Parathyroid adenoma (tissue), 2 donors: ENCODE data around the gene NDST1.
"Not testable (repeated sequence)": the region's sequence is repeated elsewhere in the genome, so short reads cannot be mapped to it uniquely, and the experiment has no call there.

Experiments used
- H2AFZ ChIP-seq: fragments of 300-600 bp; sonication (generic); one replicate; pipeline ENCODE4 v1.7.0; 2017; ENCODE audit warnings: antibody characterized with exemption, mild to moderate bottlenecking
- H3K27ac ChIP-seq: fragments of 300-600 bp; sonication (generic); one replicate; pipeline ENCODE4 v1.7.0; 2017
- H3K27me3 ChIP-seq: fragments of 300-600 bp; sonication (generic); one replicate; pipeline ENCODE4 v1.7.0; 2017; ENCODE audit warnings: low read length; ENCODE audit not compliant: control insufficient read depth, insufficient read depth
- H3K36me3 ChIP-seq: fragments of 300-600 bp; sonication (generic); one replicate; pipeline ENCODE4 v1.7.0; 2017; ENCODE audit warnings: low read length; ENCODE audit not compliant: control insufficient read depth, insufficient read depth
- H3K4me1 ChIP-seq: fragments of 300-600 bp; sonication (generic); one replicate; pipeline ENCODE4 v1.7.0; 2017; ENCODE audit warnings: control low read depth
- H3K4me2 ChIP-seq: fragments of 300-600 bp; sonication (generic); one replicate; pipeline ENCODE4 v1.7.0; 2017; ENCODE audit warnings: low read length
- H3K4me3 ChIP-seq: fragments of 300-600 bp; sonication (generic); one replicate; pipeline ENCODE4 v1.7.0; 2017; ENCODE audit warnings: low read depth, low read length
- H3K79me2 ChIP-seq: fragments of 300-600 bp; sonication (generic); one replicate; pipeline ENCODE4 v1.7.0; 2017; ENCODE audit warnings: control low read depth
- H3K9ac ChIP-seq: fragments of 300-600 bp; sonication (generic); one replicate; pipeline ENCODE4 v1.7.0; 2017; ENCODE audit warnings: mild to moderate bottlenecking
- H3K9me3 ChIP-seq: fragments of 300-600 bp; sonication (generic); one replicate; pipeline ENCODE4 v1.7.0; 2017; ENCODE audit warnings: low read length; ENCODE audit not compliant: control insufficient read depth
- TF ChIP-seq, protein P1 (sequence below): fragments of 300-600 bp; sonication (generic); IDR thresholded peaks from one replicate; pipeline ENCODE4 v1.7.0; 2017; ENCODE audit warnings: antibody characterized with exemption, mild to moderate bottlenecking
- donor health status: primary hyperparathyroidism.

The NDST1 gene

DNA sequence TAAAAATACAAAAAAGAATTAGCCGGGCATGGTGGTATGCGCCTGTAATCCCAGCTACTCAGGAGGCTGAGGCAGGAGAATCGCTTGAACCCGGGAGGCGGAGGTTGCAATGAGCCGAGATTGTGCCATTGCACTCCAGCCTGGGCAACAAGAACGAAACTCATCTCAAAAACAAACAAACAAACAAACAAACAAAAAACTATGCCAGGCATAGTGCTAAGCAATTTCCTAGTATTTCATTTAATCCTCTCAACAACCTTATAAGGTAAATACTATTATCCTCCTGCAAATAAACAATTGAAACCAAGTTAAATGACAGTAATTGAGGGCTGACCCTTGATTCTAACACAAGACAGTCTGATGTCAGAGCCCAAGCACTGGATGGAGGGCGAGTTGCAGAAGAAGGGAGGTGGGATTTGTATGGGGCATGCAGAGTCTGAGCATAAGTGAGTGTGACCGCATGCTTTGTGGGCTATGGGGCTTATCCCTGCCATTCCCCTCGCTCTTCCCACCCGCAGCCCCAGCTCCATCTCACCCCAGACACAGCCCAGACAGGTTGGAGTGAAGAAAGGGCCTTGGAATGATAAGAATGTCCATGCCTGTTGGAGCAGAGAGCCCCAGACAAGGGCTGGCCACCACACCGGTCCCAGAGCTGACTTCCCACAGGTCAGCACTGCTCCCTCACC is 34.1 kb upstream of the NDST1 start:
- no peak overlapping the region for H3K4me2 ChIP-seq
- no peak overlapping the region for H3K4me3 ChIP-seq
- no peaks in the 10 kb centered on the region for H3K79me2 ChIP-seq
- no peak overlapping the region for H2AFZ ChIP-seq
- H3K9ac ChIP-seq = no peak overlapping the region
- H3K36me3 ChIP-seq = no peaks in the 10 kb centered on the region
- TF ChIP-seq, protein P1, sequence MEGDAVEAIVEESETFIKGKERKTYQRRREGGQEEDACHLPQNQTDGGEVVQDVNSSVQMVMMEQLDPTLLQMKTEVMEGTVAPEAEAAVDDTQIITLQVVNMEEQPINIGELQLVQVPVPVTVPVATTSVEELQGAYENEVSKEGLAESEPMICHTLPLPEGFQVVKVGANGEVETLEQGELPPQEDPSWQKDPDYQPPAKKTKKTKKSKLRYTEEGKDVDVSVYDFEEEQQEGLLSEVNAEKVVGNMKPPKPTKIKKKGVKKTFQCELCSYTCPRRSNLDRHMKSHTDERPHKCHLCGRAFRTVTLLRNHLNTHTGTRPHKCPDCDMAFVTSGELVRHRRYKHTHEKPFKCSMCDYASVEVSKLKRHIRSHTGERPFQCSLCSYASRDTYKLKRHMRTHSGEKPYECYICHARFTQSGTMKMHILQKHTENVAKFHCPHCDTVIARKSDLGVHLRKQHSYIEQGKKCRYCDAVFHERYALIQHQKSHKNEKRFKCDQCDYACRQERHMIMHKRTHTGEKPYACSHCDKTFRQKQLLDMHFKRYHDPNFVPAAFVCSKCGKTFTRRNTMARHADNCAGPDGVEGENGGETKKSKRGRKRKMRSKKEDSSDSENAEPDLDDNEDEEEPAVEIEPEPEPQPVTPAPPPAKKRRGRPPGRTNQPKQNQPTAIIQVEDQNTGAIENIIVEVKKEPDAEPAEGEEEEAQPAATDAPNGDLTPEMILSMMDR = no peak
- H3K27ac ChIP-seq = no peak overlapping the region
- H3K4me1 ChIP-seq = no peaks in the 10 kb centered on the region
- H3K9me3 ChIP-seq = no peaks in the 10 kb centered on the region
- no peaks in the 10 kb centered on the region for H3K27me3 ChIP-seq

DNA sequence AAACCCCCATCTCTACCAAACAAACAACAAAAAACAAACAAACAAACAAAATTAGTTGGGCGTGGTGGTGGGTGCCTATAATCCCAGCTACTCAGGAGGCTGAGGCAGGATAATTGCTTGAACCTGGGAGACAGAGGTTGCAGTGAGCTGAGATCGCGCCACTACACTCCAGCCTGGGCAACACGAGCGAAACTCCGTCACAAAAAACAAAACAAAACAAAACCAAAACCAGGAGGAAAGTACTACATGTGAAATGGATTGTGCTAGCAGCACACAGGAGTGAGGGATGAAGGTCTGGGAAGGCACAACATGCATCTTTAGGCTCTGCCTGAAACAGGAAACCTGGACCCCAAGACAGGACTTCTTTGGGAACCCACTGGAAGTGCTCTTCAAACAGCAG is 31.4 kb upstream of the NDST1 start:
- H3K4me3 ChIP-seq, H3K36me3 ChIP-seq, H3K27ac ChIP-seq, H3K79me2 ChIP-seq, H2AFZ ChIP-seq, H3K4me2 ChIP-seq, H3K27me3 ChIP-seq, H3K9ac ChIP-seq, H3K9me3 ChIP-seq, H3K4me1 ChIP-seq: not testable (repeated sequence)

DNA sequence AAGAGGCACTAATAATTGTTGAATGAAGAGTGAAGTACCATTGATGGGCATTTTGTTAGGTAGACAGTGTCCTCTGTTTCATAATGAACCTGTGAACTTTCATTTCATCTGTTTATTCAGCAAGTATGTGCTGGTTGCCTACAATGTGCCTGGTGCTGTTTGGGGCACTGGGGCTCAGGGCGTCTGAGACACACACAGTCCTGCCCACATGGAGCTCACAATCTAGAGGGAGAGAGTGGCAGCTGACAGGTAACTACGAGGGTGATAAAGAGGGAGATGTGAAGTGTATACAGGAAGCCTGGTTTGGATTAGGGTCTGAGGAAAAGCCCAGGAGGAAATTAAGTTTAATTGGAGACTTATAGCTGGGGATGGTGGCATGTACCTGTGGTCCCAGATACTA is 28.5 kb upstream of the NDST1 start:
- no peak overlapping the region for H3K4me3 ChIP-seq
- no peak overlapping the region for H2AFZ ChIP-seq
- H3K9ac ChIP-seq = no peak overlapping the region
- H3K79me2 ChIP-seq = no peaks in the 10 kb centered on the region
- no peak overlapping the region for H3K27ac ChIP-seq
- TF ChIP-seq, protein P1 = no peak
- no peaks in the 10 kb centered on the region for H3K4me1 ChIP-seq
- no peaks in the 10 kb centered on the region for H3K27me3 ChIP-seq
- no peak overlapping the region for H3K4me2 ChIP-seq
- no peaks in the 10 kb centered on the region for H3K36me3 ChIP-seq
- H3K9me3 ChIP-seq = no peaks in the 10 kb centered on the region

DNA sequence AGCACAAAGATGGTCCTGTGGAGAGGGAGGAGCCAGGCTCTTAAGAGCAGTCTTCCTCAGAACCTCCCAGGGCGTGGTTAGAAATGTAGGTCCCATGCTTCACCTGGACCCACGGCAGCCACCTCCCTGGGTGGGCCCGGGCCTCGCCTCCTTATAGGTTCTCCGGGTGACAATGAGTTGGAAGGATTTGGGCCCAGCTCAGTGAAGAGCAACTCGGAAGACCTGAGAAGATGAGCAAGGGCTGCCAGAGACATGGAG is 26.3 kb upstream of the NDST1 start:
- no peaks in the 10 kb centered on the region for H3K36me3 ChIP-seq
- H3K4me3 ChIP-seq = no peak overlapping the region
- TF ChIP-seq, protein P1 = no peak
- H3K9me3 ChIP-seq = no peaks in the 10 kb centered on the region
- no peak overlapping the region for H3K9ac ChIP-seq
- H2AFZ ChIP-seq = no peak overlapping the region
- no peak overlapping the region for H3K27ac ChIP-seq
- H3K27me3 ChIP-seq = no peaks in the 10 kb centered on the region
- no peaks in the 10 kb centered on the region for H3K4me1 ChIP-seq
- no peaks in the 10 kb centered on the region for H3K79me2 ChIP-seq
- H3K4me2 ChIP-seq = no peak overlapping the region

DNA sequence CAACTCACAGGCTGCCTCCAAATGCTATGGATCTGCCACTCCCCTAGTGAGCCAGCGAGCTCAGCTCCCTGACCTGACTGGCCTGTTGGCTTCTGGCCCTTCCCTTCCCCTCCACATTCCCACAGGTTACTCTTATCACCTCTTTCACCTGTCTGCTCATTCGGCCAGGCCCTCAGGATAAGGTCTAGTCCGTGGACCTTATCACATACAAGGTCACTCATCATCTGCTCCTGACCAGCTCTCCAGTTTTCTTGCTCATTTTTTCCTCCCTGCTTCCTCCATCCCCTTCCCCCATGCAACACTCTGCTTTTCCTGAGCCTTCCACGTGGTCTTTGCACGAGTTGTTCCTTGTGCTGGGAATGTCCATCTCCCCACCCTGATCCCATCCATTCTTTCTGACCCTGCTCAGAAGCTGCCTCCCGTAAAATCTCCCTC is 25.9 kb upstream of the NDST1 start:
- no peaks in the 10 kb centered on the region for H3K27me3 ChIP-seq
- H3K79me2 ChIP-seq = no peaks in the 10 kb centered on the region
- no peak overlapping the region for H3K4me2 ChIP-seq
- H3K36me3 ChIP-seq = no peaks in the 10 kb centered on the region
- no peak overlapping the region for H3K27ac ChIP-seq
- H3K9me3 ChIP-seq = no peaks in the 10 kb centered on the region
- H2AFZ ChIP-seq = no peak overlapping the region
- H3K4me1 ChIP-seq = no peaks in the 10 kb centered on the region
- TF ChIP-seq, protein P1 = no peak
- H3K4me3 ChIP-seq = no peak overlapping the region
- no peak overlapping the region for H3K9ac ChIP-seq
